H9 (cell line): ENCODE results near the gene TMC8. TPM values are rescaled to one million over a fixed set of nuclear protein-coding genes. Genes with fewer than 3 reads are reported as not detected.
A peak's percentile ranks its signal among the peaks of the same experiment; 100 is the strongest.

ENCODE experiments used
- DNase-seq: peaks from one replicate; pipeline ENCODE4 v3.0.0-alpha.2; 2017
- H2AFZ ChIP-seq: one replicate; pipeline ENCODE4 v1.6.1; 2013; ENCODE audit warnings: mild to moderate bottlenecking, low read length, control low read depth, moderate library complexity
- H2AK5ac ChIP-seq: 2 replicates; pipeline ENCODE4 v1.6.1; 2013; ENCODE audit warnings: low read length, control low read depth, mixed read lengths; ENCODE audit not compliant: insufficient read length
- H2BK120ac ChIP-seq: one replicate; pipeline ENCODE4 v1.6.1; 2013; ENCODE audit warnings: low read depth, mild to moderate bottlenecking, low read length, control low read depth, inconsistent platforms; ENCODE audit not compliant: poor library complexity, severe bottlenecking
- H2BK12ac ChIP-seq: 2 replicates; pipeline ENCODE4 v1.6.1; 2013; ENCODE audit warnings: low read length, control low read depth, mixed read lengths, low read depth; ENCODE audit not compliant: insufficient read length
- H2BK15ac ChIP-seq: 2 replicates; pipeline ENCODE4 v1.6.1; 2013; ENCODE audit warnings: low read depth, low read length, control low read depth
- H2BK20ac ChIP-seq: one replicate; pipeline ENCODE4 v1.6.1; 2013; ENCODE audit warnings: low read depth, mild to moderate bottlenecking, low read length, control low read depth, inconsistent platforms; ENCODE audit not compliant: poor library complexity, severe bottlenecking
- H2BK5ac ChIP-seq: 2 replicates; pipeline ENCODE4 v1.6.1; 2013; ENCODE audit warnings: low read length, control low read depth, mixed read lengths; ENCODE audit not compliant: insufficient read length
- H3K14ac ChIP-seq: 2 replicates; pipeline ENCODE4 v1.6.1; 2013; ENCODE audit warnings: low read length, control low read depth; ENCODE audit not compliant: insufficient read depth
- H3K18ac ChIP-seq: 2 replicates; pipeline ENCODE4 v1.6.1; 2013; ENCODE audit warnings: low read depth, mild to moderate bottlenecking, mixed read lengths, low read length, control low read depth; ENCODE audit not compliant: insufficient read length
- H3K23ac ChIP-seq: 2 replicates; pipeline ENCODE4 v1.6.1; 2013; ENCODE audit warnings: low read length, control low read depth, mixed read lengths, low read depth; ENCODE audit not compliant: insufficient read length
- H3K23me2 ChIP-seq: 2 replicates; pipeline ENCODE4 v1.6.1; 2013; ENCODE audit warnings: low read depth, mild to moderate bottlenecking, mixed read lengths, low read length, control low read depth; ENCODE audit not compliant: insufficient read length, poor library complexity, severe bottlenecking
- H3K27ac ChIP-seq: 2 replicates; pipeline ENCODE4 v1.5.1; 2013; ENCODE audit warnings: low read length, control low read depth, mixed read lengths, low read depth; ENCODE audit not compliant: insufficient read length
- H3K27me3 ChIP-seq: 2 replicates; pipeline ENCODE4 v1.6.1; 2013; ENCODE audit warnings: low read length, control low read depth, inconsistent platforms; ENCODE audit not compliant: insufficient read depth
- H3K4ac ChIP-seq: 2 replicates; pipeline ENCODE4 v1.6.1; 2013; ENCODE audit warnings: low read depth, mild to moderate bottlenecking, control low read depth, inconsistent platforms, low read length, moderate library complexity
- H3K4me1 ChIP-seq: 2 replicates; pipeline ENCODE4 v1.6.1; 2013; ENCODE audit warnings: low read length, control low read depth, inconsistent platforms; ENCODE audit not compliant: insufficient read depth
- H3K4me2 ChIP-seq: 2 replicates; pipeline ENCODE4 v1.6.1; 2013; ENCODE audit warnings: low read length, control low read depth, mixed read lengths; ENCODE audit not compliant: insufficient read length, insufficient read depth
- H3K56ac ChIP-seq: 2 replicates; pipeline ENCODE4 v1.6.1; 2013; ENCODE audit warnings: low read depth, mild to moderate bottlenecking, mixed read lengths, low read length, control low read depth; ENCODE audit not compliant: insufficient read length
- H3K79me1 ChIP-seq: 2 replicates; pipeline ENCODE4 v1.6.1; 2013; ENCODE audit warnings: low read depth, mild to moderate bottlenecking, moderate library complexity, low read length, control low read depth, inconsistent platforms; ENCODE audit not compliant: insufficient read depth, poor library complexity, severe bottlenecking
- H3K79me2 ChIP-seq: 2 replicates; pipeline ENCODE4 v1.6.1; 2013; ENCODE audit warnings: low read length, control low read depth, inconsistent platforms; ENCODE audit not compliant: insufficient read depth
- H3K9ac ChIP-seq: 2 replicates; pipeline ENCODE4 v1.6.1; 2013; ENCODE audit warnings: low read length, control low read depth, mixed read lengths; ENCODE audit not compliant: insufficient read length; ENCODE audit errors: extremely low read depth
- H3K9me3 ChIP-seq: one replicate; pipeline ENCODE4 v1.6.1; 2013; ENCODE audit warnings: low read depth, low read length, inconsistent platforms; ENCODE audit not compliant: control insufficient read depth
- H3T11ph ChIP-seq: one replicate; pipeline ENCODE4 v1.6.1; 2013; ENCODE audit warnings: mild to moderate bottlenecking, low read length, control low read depth, inconsistent platforms
- H4K20me1 ChIP-seq: one replicate; pipeline ENCODE4 v1.6.1; 2013; ENCODE audit not compliant: control insufficient read depth, insufficient read length, insufficient read depth
- H4K5ac ChIP-seq: 2 replicates; pipeline ENCODE4 v1.6.1; 2013; ENCODE audit warnings: low read depth, mild to moderate bottlenecking, mixed read lengths, low read length, control low read depth; ENCODE audit not compliant: insufficient read length
- H4K8ac ChIP-seq: replicated peaks from 2 replicates; pipeline ENCODE4 v1.6.1; 2013; ENCODE audit warnings: low read length, control low read depth, mixed read lengths, low read depth; ENCODE audit not compliant: insufficient read length
- H4K91ac ChIP-seq: 2 replicates; pipeline ENCODE4 v1.6.1; 2013; ENCODE audit warnings: low read depth, mild to moderate bottlenecking, moderate library complexity, mixed read lengths, low read length, control low read depth; ENCODE audit not compliant: insufficient read length
- H3K27ac Mint-ChIP-seq, 3 experiments: 2 replicates in 2 of 3; 3 replicates in 1 of 3; pipeline ENCODE4 v1.8.0; 2020 to 2021; ENCODE audit warnings: mixed read lengths in 3 of 3, mild to moderate bottlenecking in 1 of 3, moderate library complexity in 1 of 3
- H3K27me3 Mint-ChIP-seq: 2 replicates; pipeline ENCODE4 v1.8.0; 2021; ENCODE audit warnings: low read depth, mild to moderate bottlenecking, moderate library complexity, mixed read lengths
- H3K36me3 Mint-ChIP-seq, 3 experiments: 2 replicates in 2 of 3; 3 replicates in 1 of 3; pipeline ENCODE4 v1.8.0; 2020 to 2021; ENCODE audit warnings: low read depth in 3 of 3, mixed read lengths in 3 of 3; ENCODE audit not compliant: insufficient read depth in 1 of 3
- H3K4me1 Mint-ChIP-seq, 2 experiments: 2 replicates each; pipeline ENCODE4 v1.8.0; 2020; ENCODE audit warnings: mixed read lengths in 2 of 2
- H3K4me3 Mint-ChIP-seq, 2 experiments: 2 replicates in 1 of 2; 3 replicates in 1 of 2; pipeline ENCODE4 v1.8.0; 2020 to 2021; ENCODE audit warnings: mild to moderate bottlenecking in 2 of 2, mixed read lengths in 2 of 2, moderate library complexity in 1 of 2
- H3K9me3 Mint-ChIP-seq, 2 experiments: 2 replicates in 1 of 2; 3 replicates in 1 of 2; pipeline ENCODE4 v1.8.0; 2020; ENCODE audit warnings: mild to moderate bottlenecking in 2 of 2, mixed read lengths in 2 of 2, moderate library complexity in 1 of 2
- CTCF ChIP-seq: fragments of 200-600 bp; sonication (generic); conservative IDR thresholded peaks from 3 replicates; pipeline ENCODE4 v1.8.0; 2021; ENCODE audit warnings: antibody characterized with exemption, mild to moderate bottlenecking
- WGBS: extraction: QIAGEN DNeasy Blood & Tissue Kit; methylation state at CpG from one replicate; pipeline ENCODE4 v1.1.7; 2013; ENCODE audit warnings: missing lambda C conversion rate, low lambda C conversion rate, mixed read lengths; ENCODE audit not compliant: insufficient read length; ENCODE audit errors: extremely low coverage; 5-methylcytosine and 5-hydroxymethylcytosine counted together
- total RNA-seq: library from RNA; stranded (reverse); gene quantifications from 2 replicates; pipeline ENCODE4 v1.2.1, GENCODE V29; 2021

Gene TMC8
- total RNA-seq, 1 experiment from 2014 or later, result 1.0 TPM

GRCh38 chr17:78132767-78133178 is 2.2 kb downstream of the TMC8 start:
- no peaks in the 10 kb centered on the region for H4K20me1 ChIP-seq
- no peaks in the 10 kb centered on the region for H3K9me3 ChIP-seq
- no peak overlapping the region for H3K9ac ChIP-seq
- no peak overlapping the region for H2BK15ac ChIP-seq
- Mint-ChIP-seq H3K36me3 (no peaks in the 10 kb centered on the region; a peak in 1 of 7 replicates), H3K9me3 (no peaks in the 10 kb centered on the region; a peak in 2 of 5 replicates), H3K4me3 (peak overlapping the region; percentile 24 to 29; a peak in 2 of 5 replicates), H3K4me1 (peaks cover 22 to 24% of the 10 kb centered on the region in 2 experiments), H3K27me3 (peaks cover 23% of the 10 kb centered on the region), H3K27ac (no peak overlapping the region)
- no CpG with 5 or more reads among the region's 9 CpGs for WGBS
- H3K27ac ChIP-seq, result no peak overlapping the region
- no peaks in the 10 kb centered on the region; the same call in 1 of the 2 replicates for H3K27me3 ChIP-seq
- no peak overlapping the region for H2BK5ac ChIP-seq
- no peak for TF ChIP-seq CTCF
- H3K14ac ChIP-seq, result no peak overlapping the region
- H3K56ac ChIP-seq, result no peak overlapping the region
- no peak overlapping the region for H3K4ac ChIP-seq
- H4K8ac ChIP-seq, result no peak overlapping the region
- no peak overlapping the region for H2BK12ac ChIP-seq
- no peak overlapping the region for H2AK5ac ChIP-seq
- H3K23me2 ChIP-seq, result peaks cover 9% of the 10 kb centered on the region
- no peak overlapping the region for H3K4me2 ChIP-seq
- H3K18ac ChIP-seq, result no peak overlapping the region
- DNase-seq, result no peak
- no peak overlapping the region for H2AFZ ChIP-seq
- H3K4me1 ChIP-seq, result peaks cover 9% of the 10 kb centered on the region; the same call in 1 of the 2 replicates
- no peak overlapping the region for H2BK20ac ChIP-seq
- H3T11ph ChIP-seq, result no peak overlapping the region
- no peak overlapping the region for H4K91ac ChIP-seq
- H3K79me2 ChIP-seq, result no peaks in the 10 kb centered on the region
- no peak overlapping the region for H4K5ac ChIP-seq
- no peak overlapping the region for H2BK120ac ChIP-seq
- H3K79me1 ChIP-seq, result no peaks in the 10 kb centered on the region
- no peak overlapping the region for H3K23ac ChIP-seq
